GM18858 (cell line): ENCODE data around the gene HNRNPLL.
"Not testable (repeated sequence)": the region's sequence is repeated elsewhere in the genome, so short reads cannot be mapped to it uniquely, and the experiment has no call there.

ENCODE experiments used
- ATAC-seq: cut with Tn5 transposase; IDR thresholded peaks from one replicate; pipeline ENCODE4 v1.9.1; 2021; ENCODE audit not compliant: unreplicated experiment

The HNRNPLL gene

GRCh38 chr2:38620282-38620977 is 17.7 kb upstream of the HNRNPLL start:
- ATAC-seq, result no peak

DNA sequence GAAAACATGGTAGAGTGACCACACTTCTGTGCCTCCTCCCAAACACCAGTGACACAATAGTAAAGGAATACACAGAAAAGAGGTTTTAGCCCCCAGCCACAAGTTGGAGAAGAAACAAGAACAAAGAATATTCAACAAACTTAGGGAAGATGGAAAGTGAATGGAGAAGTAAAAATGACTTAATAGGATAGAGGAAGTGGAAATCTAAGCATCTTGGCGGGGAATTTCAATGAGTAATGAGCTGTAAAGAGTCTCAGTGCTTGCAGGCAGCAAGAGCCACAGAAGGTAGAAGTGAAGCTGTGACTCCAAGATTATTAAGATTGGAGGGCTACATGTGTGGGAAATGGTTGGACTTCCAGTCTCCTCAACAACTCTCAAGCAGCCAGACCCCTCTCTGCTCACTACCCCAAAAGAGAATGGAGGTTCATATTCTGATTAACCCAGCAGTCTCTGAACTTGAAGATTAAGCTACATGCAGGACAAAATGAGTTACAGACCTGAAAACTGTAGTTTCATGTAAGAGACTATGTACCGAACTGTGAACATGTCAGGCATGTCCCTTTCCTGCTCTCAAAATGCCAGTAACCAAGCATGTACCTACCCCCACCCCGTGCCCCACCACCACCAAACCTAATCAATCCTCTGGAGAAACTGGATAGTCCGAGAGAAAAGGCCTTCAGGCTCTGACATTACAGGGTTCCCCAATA is 16.9 kb upstream of the HNRNPLL start:
- ATAC-seq, result no peak

- ATAC-seq, result no peak
These were observed 14.6 kb upstream of the HNRNPLL start for GRCh38 chr2:38617301-38617700.

DNA sequence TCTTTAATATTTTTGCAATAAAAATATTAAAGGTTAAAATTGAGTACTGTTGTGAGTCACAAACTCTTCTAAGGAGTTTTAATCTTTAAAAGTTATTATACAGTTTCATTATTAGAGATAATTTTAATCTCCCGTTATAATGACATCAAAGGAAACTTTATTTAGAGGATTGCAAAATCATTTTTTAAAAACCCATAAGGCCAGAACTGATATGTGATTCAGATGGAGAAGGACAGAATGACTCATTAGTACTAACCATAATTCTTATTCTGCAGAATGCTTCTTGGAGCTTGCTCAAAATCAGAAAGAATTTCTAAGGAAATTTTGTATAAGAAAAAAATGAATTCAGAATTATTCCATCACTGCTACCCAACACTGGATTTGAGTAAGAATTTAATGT is 12.5 kb upstream of the HNRNPLL start:
- no peak for ATAC-seq

DNA sequence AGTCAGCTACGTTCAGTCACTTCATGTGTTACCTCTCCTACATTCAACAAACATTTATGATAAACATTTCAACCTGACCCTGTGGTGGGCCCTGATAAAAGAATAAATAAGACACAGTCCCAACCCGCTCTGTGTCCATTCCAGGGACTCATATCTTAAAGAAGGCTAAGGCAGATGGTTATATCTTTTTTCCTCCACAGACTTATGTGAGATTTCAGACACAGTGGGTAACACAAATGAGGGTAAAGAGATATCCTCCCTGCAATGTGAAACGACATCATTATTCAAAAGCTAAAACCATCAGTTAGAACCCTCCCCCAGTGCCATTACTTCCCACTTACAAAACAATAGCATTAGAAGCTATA is 11.1 kb upstream of the HNRNPLL start:
- ATAC-seq, result no peak

DNA sequence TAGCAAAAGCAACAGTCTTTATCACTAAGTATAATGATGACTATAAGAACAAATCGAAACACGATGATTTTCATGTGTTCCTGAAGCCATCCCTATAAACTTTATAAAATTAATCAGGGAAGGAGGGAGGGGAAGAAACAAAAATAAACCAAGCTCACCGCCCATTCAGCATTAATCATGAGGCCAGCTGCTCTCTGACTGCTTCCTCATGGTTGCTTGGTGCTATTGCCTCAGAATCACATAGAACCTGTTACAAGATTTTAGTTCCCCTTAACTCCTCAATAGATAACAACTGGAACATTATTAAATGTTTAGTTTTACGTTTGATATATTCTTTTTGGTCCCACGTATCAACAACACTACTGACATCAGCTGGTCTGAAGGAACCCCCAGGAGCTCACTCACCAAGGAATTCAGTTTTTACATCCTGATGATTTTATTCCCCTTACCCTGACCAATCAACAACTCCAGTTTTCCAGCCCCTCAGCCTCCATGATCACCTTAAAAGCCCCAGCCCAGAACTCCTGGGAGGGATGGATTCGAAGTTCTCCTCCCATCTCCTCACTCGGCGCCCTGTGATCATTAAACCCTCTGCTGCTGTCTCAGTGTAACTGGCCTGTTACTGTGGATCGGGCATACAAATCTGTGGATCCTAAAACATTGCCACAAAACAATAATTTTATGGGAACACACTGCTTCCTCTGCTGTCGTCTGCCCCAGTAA is 10.6 kb upstream of the HNRNPLL start:
- ATAC-seq, result no peak

DNA sequence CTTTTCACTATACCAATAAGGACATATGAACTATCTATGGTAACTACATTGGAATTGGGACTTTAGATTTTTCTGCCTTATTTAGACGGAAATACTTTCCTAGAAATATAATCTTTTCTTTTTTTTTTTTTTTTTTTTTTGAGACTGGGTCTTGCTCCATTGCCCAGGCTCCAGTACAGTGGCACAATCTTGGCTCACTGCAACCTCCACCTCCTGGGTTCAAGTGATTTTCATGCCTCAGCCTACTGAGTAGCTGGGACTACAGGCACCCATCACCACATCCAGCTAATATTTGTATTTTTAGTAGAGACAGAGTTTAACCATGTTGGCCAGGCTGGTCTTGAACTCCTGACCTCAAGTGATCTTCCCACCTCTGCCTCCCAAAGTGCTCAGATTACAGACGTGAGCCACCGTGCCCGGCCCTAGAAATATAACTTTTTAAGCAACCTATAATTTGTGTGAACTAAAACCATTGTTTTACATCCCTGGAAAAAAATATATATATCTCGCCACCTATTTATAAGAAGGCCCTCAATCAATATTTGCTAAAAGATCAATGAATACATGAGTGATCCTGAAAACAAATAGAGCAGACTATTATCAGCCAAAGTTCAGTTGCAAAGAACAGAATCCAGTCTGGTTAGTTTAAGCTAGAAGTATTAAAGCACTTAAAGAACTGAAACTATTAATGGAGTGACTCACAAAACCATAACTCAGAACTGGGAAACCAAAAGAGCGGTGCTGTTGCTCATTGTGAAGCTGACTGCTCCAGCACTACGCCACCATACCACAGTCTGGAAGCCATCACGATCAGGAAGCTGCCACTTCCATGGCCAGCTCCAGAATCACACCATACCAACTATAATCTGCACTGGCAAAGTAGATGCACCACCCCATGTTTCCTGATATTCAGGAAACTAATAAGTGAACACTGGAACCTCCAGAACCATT is 8.4 kb upstream of the HNRNPLL start:
- ATAC-seq, result peak; percentile 62

DNA sequence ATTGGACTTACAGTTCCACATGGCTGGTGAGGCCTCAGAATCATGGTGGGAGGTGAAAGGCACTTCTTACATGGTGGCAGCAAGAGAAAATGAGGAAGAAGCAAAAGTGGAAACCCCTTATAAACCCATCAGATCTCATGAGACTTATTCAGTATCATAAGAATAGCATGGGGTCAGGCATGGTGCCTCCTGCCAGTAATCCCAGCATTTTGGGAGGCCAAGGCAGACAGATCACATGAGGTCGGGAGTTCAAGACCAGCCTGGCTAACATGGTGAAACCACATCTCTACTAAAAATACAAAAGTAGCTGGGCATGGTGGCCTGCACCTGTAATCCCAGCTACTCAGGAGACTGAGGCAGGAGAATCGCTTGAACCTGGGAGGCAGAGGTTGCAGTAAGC is 6.5 kb upstream of the HNRNPLL start:
- not testable (repeated sequence) for ATAC-seq

DNA sequence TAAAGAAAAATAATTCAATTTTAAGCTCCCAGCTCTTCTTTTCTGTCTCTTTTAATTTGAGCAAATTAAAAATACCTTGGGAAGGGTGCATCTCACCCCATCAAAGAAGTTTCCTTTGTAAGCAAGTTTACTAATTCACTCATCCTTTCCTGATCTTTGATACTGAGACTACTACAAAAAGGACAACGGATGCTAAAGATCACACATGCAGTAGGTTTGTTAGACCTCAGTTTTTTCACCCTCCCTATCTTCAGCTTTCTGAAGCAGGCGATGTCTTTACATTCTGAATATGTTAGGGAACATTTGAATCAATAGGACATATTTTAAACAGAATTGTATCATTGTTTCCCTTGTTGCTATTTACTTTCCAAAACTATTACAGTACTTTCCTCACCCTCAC is 6.0 kb upstream of the HNRNPLL start:
- no peak for ATAC-seq

DNA sequence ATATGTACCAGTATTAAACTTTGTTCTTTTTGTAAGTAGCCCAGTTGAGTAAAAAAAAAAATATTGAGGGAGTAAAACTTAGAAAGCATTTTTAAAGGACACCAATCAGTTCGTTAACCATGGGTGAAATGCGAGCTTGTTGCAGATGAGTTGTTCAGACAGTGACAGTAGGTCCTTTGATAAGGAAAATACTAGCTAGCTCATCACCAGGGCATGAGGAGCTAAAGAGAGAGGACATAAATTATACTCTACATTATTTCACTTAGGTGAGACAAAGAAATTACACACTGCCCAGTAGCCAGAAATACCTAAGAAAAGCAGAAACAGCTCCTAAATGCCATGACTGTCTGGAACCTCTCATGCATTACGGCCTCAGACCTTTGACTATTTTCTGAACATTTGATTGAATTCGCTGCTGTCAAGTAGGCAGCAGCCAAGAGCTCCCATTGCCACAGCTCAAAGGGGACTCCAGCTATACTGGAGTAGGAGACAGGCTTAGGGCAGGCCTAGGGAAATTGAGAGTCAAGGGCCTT is 2.6 kb upstream of the HNRNPLL start:
- no peak for ATAC-seq

DNA sequence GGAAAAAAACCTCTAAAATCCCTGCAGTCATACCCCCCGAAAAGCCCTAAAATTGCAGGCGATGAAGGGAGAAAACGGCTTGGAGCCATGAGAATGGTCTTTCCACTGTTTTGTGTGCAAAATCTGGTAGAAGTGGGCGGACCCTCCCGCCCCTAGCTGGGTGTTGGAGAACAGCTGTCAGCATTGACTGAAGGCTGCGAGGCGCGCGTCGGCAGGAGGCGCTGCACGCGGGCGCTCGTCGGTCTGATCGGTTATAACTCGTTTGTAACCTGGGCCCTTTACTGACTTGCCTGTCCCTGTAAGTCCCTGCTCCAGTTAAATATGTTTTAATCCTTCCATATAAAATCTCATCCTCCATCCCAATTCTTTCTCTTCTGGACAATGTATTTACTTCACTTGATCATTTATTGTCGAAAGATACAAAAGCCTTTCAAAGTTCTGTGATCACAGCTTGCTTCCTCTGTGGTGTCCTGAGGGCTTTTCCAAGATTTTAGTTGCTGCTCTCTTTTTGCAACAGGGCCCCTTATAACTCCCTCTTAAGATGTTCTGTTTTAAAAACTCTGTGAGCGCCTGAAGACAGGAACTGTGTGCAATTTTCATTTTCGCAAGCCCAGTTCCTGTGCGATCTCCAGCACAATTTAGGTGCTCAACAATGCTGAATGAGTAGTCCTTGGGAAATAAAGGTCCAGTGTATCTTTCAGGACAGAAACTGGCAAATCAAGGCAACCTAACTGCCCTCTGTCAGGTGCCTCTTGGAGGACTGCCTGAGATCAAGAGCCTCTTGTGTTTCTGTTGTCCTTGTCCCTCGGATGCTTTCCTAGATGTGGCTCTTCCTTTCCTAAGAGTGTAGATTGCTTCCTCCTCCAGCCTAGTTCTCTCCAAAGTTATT is 918 bp upstream of the HNRNPLL start:
- ATAC-seq, result peak; percentile 25

- ATAC-seq, result peak; percentile 2
These were observed 494 bp downstream of the HNRNPLL start for GRCh38 chr2:38602136-38602731.

DNA sequence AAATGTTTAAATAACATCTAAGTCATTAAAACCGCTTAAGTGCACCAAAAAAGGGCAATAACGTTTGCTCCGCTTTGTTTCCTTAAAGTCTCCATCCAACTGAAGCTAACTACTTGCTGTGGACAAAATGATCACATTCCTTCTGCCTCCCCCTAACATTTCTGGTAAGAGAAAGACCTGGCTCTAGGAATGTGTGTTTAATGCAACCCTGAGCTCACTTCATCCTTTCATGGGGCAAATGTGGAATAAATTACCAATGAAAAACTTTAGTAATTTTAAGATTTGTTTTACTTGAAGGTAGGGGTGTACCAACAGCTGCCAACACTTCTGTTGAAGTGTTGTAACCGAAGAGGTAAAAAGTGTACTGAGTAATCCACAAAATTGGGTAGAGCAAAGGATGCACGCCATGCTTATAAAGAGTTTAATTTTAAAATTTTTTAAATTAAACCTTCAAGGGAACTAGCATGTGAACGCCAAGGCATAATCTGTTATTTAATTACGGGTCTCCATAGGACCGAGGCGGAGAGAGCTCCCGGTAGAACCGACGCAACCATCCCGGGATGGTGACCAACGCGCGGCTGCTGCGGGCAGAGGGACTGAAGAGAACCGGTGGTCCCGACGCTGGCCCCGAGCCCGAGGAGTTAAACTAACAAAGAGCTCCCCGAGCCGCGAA is 1.1 kb downstream of the HNRNPLL start:
- no peak for ATAC-seq

DNA sequence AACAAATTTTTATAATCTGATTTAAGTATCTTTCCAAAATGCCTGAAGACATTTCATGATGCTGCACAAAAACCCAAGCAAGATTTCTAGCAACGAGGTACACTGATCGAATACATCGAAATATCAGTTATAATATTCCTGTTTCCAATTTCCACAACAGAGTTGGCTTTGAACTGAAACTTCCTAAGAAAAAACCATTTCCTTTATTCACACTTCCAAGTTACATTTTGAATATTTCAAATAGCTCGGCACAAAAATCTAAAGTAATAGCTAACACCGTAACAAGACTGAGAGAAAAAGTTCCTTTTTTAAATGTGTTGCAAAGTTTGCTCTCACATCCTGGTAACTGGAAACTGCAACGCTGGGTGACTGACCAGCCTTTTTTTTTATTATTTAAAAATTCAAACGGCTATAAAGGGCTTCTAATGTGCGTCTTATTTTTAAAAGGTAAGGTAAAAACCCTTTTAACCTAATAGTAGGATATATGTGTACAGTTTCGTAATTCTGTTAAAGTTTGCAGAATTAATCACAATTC is 1.7 kb downstream of the HNRNPLL start:
- no peak for ATAC-seq

GRCh38 chr2:38600242-38600891 is 2.4 kb downstream of the HNRNPLL start:
- ATAC-seq, result no peak

- no peak for ATAC-seq
These were observed 3.0 kb downstream of the HNRNPLL start for GRCh38 chr2:38599706-38600105.

DNA sequence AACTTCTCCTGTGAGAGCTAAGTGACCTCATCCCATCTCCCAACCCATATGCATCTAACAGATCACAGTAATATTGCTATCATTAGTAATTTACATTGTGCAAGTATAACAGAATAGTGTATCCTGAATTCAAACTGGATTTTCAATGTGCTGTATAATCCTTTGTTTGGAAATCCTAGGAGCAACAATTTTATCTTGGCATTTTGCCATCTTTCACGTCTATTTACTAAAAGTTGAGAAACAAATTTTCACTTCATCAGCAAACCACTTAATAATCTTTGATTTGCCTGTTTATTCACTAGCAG is 3.8 kb downstream of the HNRNPLL start:
- no peak for ATAC-seq
